Pons (tissue), 1 donor: Measurements from ENCODE around the gene MGST2.
A peak's percentile ranks its signal among the peaks of the same experiment; 100 is the strongest.
"Not testable (repeated sequence)": the region's sequence is repeated elsewhere in the genome, so short reads cannot be mapped to it uniquely, and the experiment has no call there.

Source experiments
- DNase-seq: peaks from one replicate; pipeline ENCODE4 v3.0.0-alpha.2; 2016; ENCODE audit warnings: low spot score

The MGST2 gene

DNA sequence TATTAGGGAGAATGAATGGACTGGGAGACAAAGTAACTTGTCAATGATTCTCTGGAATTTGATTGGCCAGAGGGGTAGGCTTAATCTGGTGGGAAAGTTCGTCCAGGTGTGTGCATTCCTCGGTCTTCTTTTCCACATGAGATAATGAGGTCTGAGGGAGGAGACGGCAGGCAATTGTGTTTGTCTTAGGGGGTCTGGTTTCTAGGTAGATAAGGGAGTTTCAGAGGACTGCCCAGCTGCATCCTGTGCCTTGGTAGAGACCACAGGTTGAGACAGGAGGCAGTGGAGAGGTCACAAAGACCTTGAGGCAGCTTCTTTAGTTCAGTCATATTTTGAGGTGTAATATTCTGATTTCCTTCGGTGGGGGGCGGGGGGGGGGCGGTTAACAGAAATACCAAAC is 4.3 kb downstream of the MGST2 start:
- no peak for DNase-seq

DNA sequence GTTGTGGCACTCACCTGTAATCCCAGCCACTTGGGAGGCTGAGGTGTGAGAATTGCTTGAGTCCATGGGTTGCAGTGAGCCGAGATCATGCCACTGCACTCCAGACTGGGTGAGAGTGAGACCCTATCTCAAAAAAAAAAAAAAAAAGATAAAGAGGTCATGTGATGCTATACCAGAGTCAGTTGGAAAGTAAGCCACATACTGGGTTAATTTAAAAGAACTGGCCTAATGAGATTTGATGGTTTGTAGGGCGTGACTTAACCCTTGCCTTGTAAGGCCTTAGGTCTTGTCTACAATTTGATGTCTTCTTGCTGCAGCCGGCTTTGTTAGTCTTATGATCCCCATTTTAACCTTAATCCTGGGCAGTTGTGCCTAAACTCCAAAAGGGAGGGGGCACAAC is 5.2 kb downstream of the MGST2 start:
- DNase-seq, result no peak

DNA sequence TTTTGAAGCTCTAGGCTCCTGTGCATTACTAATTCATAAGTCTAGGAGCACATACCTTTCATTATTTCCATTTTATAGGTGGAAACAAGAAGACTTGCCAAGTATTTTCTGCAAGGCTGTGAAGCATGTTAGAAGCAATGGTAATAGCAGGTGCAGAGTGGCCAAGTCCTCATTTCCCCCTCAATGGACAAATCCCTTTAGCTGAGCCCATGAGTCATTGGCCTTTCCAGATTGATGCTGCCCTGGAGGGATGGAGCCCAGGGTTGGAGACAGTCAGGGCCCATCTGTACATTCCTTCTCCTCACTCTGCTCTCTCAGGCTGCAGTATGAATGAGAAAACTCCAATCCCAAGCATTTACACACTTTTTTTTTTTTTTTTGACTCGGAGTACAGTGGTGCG is 6.6 kb downstream of the MGST2 start:
- no peak for DNase-seq

DNA sequence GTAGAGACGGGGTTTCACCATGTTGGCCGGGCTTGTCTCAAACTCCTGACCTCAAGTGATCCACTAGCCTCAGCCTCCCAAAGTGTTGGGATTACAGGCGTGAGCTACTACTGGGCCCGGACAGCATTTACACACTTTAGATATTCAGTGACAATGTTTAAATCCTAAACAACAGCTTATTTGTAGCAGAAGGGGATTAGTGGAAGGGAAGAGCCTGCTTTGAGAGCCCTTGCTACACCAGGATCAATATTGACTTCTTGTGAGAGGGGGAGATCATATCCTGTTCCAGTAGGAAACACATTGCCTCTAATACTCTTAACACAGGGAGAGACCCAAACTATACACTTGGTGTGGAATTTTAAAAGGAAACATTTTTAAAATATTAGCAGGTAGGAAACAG is 7.1 kb downstream of the MGST2 start:
- no peak for DNase-seq

DNA sequence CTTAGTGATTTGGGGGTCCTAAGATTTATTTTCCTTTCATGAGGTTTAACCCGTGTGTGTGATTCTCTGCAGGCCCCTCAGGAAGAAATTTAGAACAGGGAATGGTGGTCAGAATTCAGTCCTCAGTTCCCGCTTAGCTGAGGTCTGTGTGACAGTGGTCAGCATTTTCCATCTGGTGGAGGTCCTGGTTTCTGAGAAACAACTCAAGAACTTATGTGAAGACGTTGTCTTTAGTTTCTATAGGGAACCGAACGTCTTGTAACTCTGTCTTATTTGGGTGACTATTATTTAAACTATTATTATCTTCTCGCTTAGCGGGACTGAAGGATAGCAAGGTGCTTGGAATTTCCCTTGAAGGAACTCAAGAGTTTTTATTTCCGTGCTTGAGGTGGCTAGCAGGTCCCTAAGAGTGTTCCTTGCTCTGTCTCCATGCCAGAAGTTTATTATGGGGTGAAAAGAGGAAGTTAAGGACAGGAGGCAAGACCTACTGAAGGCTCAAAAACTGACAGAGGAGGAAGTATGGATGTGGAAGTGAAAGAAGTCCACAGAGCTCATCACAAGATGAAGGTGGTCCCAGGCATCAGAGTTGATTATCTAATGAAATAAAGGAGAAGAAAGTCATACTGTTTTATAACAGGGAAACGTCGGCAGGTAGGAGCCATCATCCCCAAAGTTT is 9.4 kb downstream of the MGST2 start:
- DNase-seq, result peak; percentile 86

DNA sequence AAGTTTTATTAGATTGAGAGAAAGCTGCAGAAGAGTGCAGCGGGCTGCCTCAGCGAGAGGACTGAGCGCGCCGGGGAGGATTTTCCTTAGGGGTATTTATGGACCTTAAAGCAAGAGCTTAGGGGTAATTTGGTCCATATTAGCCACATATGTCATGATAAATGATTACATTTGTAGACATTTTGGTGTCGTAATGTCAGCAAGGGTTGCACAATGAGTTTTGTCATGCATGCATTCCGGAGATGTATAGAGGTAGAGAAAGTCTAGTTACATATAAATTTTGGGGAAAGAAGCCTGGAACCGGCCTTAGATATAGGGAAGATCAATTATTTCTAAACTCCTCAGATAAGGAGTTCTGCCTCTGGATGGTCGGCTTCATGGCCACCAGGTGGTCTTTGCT is 10.0 kb downstream of the MGST2 start:
- no peak for DNase-seq

DNA sequence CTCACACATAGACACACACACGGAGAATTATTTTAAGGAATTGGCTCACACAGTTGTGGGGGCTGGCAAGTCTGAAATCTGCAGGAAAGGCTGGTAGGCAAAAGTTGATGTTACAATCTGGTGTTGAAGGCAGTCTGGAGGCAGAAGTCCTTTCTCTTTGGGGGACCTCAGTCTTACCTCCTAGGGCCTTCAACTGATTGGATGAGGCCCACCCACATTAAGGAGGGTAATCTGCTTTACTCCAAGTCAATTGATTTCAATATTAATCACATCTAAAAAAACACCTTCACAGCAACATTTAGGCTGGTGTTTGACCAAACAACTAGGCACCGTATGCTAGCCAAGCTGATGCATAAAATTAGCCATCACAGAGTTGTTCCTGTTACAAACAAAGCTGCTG is 10.7 kb downstream of the MGST2 start:
- no peak for DNase-seq

DNA sequence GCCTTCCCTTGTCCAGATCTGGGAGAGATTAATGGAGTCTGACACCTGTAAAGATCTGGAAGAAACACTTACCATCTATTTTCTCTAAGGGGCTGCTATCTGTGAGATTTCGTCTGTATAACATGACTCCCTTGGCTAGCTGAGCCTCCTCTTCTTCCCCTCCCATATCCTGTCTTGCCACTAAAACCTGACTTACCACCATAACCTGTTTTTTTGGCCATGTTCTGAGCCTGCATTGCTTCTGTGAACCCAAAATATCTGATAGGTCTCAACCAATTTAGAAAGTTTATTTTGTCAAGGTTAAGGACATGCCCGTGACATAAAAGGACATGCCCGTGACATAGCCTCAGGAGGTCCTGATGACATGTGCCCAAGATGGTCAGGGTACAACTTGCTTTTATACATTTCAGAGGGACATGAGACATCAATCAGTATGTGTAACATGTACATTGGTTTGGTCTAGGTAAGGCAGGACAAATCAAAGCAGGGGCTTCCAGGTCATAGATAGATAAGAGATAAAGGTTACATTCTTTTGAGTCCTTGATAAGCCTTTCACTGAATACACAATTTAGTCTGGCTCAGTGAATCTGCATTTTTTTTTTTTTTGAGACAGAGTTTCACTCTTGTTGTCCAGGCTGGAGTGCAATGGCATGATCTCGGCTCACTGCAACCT is 11.4 kb downstream of the MGST2 start:
- DNase-seq, result no peak

DNA sequence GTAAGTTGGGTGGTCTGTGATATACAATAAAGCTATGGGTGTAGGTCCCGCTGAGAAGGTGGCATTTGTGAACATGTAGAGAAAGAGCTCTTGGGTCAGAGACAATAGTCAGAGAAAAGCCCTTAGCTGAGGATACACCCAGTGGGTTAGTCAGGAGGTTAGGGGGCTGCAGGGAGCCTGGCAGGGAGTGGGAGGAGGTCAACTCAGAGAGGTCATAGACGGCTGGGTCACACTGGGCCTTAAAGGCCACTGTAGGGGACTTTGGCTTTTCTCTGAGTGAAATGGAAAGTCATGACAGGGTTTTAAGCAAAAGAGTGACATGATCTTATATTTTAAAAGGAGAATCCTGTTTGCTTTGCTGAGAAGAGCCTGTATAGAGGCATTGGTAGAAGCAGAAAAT is 16.7 kb downstream of the MGST2 start:
- no peak for DNase-seq

DNA sequence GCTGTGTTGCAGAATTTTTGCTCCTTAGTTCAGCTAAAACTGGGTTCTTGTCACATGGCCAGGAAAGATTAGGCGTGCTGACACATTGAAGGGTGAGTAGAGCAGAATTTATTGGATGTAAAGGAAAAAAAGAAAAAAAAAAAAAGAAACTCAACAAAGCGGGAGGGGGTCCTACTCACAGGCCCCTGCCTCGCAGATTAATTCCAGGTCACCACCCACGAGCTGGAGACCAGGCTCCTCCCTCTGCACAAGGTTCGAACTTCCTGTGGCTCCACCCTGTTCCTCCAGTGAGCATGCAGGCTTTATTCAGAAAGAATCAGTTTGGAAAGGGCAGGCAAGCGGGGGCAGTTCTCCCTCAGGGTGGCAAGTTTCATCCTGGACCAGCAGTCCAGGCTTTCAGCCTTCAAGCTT is 17.1 kb downstream of the MGST2 start:
- DNase-seq, result no peak

DNA sequence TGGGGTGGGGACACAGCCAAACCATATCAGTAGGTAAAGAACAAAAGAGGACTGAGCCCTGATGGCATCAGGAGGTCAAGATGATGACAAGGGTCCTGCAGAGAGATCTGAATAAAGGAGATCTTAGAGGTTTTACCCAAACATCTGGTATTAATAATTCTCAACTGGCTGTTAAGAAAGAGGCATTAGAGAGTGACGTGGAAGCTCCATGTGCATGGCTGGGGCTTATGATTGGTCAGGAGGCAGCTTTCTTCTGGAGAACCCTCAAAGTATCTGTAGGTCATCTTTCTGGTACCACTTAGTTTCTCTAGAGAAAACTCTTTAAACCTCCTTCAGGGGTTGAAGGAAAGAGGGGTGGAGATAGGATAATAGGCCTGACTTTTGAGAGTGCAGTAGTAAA is 18.7 kb downstream of the MGST2 start:
- DNase-seq, result no peak

DNA sequence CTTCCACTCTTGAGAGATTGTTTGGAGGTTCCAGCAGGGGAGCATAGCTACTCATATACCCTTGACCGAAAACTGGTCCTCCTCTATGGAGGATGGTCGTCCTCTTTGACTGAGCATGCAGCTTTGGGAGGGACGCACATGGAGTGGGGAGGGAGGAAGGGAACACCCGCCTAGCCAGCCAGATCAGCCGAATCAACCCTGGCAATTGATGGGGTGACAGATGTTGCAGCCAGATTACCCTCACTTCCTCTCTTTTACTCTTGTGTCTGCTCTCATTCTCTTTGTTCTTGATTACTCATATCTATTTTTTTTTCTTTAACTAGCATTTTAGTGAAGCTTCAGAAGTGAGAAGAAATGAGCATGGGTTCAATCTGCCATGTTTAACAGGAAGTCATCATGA is 19.6 kb downstream of the MGST2 start:
- no peak for DNase-seq

DNA sequence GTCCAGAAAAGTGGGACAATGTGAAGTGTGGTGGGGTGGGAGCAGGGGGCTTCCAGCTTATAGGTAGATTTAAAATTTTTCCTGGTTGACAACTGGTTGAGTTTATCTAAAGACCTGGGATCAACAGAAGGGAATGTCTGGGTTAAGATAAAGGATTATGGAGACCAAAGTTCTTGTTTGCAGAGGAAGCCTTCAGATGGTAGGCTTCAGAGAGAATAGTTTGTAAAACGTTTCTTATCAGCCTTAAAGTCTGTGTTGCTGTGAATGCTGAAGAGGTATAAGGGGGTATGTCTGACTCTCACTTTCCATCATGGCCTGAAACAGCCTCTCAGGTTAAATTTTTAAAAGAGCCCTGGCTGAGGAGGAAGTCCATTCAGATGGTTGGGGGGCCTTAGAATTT is 20.5 kb downstream of the MGST2 start:
- DNase-seq, result no peak

DNA sequence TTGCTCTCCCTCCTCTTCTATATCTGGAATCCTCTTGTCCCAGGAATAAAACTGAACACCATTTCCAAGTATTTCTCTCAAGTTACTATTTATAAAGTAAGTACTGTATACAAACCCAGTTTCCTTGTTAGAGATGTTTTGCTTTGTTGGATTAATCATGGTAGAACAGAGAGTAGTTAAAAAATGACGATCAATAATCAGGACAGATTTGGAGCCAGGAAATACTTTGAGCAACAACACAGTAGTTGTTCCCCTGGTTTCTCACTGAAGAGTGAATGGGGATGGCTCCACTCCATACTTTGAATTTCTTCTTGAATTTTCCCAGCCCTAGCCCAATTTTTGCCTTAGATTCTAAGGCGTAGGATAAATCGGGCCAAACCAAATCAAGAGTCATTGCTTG is 21.4 kb downstream of the MGST2 start:
- no peak for DNase-seq

DNA sequence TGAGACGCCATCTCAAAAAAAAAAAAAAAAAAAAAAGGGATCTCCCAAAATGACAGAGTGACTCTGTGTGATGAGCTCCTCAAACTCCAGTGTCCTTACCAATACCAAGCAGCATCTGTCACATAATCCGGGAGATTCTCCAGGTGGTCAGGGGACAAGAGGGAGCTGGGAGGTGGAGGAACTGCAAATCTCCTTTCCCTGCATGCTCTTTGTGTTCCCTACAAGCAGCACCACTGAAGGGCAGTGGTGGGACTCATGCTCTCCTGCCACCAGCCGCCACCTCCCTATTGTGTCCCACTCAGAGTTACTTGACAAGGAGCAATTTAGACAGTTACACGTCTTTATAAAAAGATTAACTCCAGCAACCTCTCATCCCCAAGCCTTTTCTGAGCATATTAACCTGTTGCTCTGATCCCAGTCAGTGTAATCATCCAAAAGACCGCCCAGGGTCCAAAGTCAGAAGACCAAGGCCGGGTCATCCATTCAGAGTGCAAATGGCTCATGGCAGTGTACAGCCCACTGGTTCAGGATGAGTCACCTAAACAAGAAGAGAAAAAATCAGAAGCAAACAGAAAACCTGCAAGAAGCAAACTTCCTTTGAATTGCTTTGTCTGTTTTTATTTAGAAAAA is 23.6 kb downstream of the MGST2 start:
- no peak for DNase-seq

DNA sequence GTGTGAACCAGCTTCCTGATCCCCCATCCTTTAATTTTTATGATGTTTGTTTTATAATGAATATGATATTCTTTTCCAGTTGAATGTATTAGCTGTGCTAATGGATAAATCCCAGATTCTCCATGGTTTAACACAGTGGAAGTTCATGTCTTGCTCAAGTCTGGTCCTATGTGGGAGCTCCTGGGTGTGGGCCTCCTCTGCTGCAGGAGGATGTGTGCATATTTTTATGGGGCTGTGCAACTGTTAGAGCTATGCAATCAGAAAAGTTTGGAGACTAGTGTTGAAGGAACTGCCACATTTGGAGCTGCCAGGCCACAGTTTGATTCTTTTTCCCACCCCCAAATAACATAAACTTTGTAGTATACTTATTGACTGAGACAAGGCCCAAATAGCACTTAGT is 24.8 kb downstream of the MGST2 start:
- DNase-seq, result no peak

DNA sequence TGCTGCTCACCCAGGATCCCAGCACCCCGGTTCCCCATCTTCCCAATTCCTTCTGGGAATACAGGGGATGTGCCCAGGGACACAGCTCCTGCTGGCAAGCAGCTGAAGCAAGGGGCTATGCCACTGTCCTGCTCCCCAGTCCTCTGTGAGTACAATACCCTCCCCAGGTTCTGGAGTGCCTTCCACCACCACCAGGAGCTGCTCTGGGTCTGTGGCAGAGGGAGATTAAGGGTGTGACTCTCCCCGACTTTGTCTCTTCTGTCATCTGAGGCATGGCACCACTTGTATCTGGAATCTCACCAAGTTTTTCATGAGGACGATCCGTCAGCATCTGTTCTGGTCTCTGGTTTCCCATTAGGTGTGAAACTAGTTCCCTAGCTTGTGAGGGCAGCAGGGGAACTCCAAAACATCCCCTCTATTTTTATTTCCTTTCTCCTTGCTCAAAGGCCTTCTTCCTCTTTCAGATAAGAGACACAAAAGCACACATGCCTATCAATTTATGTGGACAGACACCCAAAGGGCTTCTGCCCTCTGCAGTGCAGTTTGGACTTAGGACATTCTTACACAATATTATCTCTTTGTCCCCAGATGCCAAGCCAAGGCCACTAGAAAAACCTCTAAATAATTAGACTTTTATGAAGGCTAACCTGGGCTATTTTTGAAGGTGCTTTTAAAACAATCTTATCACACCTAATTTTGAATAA is 26.8 kb downstream of the MGST2 start:
- peak; percentile 65 for DNase-seq

DNA sequence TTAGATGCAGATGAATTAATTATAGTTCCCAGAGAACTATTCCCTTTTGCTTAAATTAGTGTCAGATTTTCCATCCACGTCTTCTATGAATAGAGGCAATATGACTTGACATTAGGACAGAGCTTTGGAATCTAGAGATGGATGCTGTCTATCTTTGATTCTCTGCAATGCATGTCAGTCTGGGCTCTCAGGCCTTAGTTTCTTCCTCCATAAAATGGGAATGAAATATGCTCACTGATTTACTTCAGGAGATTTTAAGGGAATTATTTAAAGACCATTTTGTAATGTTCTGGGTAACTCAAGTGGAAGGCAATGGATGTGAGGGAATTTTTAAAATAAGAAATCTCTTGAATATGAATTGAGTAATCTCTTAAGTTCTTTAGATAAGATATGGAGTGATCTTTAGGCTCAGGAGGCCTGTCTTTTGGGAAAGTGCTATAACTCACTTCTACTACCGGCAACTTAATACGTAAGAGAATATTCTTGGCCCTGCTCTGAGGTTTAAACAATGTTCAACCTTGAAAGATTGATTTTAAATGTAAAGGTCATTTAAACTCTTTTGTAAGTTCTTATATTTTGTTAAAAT is 29.0 kb downstream of the MGST2 start:
- no peak for DNase-seq

DNA sequence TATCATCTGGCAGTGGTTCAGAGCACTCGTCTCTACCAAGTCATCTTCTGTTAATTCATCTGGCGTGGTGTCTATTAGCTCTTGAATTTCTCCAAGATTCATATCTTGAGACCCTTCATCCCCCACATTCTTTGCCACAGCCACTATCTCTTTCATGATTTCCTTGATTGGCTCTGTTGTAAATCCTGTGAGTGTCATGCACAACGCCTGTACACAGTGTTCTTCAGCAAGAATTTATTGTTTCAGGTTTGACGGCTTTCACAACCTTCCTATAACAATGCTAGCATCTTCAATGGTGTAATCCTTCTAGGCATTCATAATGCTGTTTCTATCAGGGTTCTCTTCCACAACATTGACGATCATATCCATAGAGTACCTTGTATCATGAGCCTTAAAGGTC is 30.9 kb downstream of the MGST2 start:
- DNase-seq, result no peak

DNA sequence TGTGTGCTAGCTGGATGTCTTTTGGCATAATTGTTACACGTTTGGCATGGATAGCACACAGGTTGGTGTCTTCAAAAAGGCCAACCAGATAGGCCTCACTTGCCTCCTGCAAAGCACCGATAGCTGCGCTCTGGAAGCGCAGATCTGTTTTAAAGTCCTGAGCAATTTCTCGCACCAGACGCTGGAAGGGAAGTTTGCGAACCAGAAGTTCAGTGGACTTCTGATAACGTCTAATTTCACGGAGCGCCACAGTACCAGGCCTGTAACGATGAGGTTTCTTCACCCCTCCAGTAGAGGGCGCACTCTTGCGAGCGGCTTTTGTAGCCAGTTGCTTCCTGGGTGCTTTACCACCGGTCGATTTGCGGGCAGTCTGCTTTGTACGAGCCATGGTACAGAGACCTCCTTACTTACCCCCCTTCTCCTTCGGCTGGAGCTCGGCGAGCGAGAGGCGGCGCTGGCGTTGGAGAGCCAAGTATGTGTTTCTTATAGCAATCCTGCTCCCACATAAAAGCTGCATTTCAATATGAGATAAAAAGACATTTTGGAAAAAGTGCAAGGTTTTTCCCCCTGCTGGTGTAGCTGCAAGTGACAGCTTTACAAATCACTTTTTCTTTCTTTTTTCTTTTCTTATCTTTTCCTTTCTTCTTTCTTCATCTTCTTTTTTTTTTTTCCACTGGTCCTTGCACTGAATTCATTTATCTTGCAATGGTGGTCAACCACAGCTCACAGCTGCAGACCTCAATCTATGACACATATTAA is 32.7 kb downstream of the MGST2 start:
- not testable (repeated sequence) for DNase-seq

DNA sequence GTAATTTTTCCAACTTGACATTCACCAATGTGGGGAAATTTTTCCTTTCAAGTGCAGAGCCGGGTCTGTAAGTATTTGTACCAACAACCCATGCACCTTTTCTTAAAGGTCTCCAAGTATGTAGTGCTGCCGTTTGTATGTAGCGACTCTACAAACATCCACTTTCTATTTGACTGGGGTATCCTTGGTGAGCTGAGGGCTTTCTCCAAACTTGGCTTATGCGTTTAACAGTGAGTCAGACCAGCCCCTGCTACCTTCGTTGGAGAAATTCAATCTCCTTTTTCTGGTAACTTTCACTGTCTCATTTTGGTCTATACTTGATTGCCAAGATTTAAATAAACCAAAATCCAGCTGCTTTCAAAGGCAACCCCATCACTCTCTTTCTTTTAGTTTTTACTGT is 34.9 kb downstream of the MGST2 start:
- DNase-seq, result no peak

DNA sequence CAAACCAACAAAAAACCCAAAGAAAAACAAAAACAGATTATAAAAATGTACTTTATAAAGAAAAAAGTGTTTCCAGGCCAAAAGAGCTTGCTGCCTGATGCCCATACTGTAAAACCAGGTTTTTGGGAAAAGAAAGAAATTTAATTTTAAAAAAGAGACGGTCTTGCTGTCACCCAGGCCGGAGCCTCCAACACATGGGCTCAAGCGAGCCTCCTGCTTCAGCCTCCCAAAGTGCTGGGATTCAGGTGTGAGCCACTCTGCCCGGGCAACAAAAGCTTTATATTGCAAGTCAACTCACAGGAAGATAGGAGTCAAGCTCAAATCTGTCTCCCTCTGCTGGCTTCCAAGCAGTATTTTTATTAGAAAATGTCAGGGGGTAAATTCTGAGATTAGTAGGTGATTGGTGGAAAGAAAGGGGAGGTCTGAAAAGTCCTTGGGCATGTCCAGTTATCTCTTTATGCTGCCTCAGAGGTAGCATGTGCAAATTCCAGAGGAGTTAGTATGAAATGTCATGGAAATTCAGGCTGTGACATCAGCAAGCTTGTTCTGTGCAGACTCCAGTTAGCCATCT is 39.4 kb downstream of the MGST2 start:
- no peak for DNase-seq
